DMS153 treated with DMSO at 0.1 percent for 48 hours (cell line): ENCODE results near the gene GALNT16.

Source experiments
- DNase-seq: peaks from one replicate; lab custom pipeline; 2025; ENCODE audit not compliant: unreplicated experiment; lab: John Stamatoyannopoulos, UW

GALNT16 gene

DNA sequence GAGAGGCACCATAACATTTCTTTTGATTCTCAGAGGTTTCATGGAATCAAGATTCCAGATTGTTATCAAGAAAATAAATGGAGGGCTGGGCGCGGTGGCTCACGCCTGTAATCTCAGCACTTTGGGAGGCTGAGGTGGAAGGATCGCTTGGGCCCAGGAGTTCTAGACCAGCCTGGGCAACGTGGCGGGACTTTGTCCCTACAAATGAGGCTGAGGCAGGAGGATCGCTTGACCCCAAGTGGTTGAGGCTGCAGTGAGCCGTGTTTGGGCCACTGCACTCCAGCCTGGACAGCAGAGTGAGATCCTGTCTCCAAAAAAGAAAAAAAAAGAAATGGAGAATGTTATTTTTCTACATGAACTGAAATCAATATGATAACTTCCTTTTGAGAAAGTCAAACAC, 139.8 kb downstream of the GALNT16 start:
- DNase-seq: no peak

DNA sequence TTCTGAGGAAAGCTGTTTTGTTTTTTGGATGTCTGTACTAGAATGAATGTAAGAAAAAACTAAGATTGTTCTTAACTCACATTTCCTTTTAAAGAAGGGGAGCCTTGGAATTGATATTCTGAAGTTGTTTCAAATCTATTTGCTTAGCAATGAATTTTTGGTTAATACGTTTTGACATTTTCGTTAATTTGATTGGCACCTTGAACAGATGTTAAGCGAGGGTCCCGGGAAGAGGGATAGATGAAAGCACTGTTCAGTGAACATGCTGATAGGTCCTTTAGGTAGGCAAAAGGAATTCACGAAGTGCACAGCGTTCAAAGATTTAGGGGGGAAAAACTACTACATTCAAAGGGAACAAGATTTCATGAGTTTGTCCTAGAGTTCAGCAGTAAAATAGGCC, 140.2 kb downstream of the GALNT16 start:
- DNase-seq: no peak

GRCh38 chr14:69401841-69402240, 141.9 kb downstream of the GALNT16 start:
- no peak for DNase-seq

DNA sequence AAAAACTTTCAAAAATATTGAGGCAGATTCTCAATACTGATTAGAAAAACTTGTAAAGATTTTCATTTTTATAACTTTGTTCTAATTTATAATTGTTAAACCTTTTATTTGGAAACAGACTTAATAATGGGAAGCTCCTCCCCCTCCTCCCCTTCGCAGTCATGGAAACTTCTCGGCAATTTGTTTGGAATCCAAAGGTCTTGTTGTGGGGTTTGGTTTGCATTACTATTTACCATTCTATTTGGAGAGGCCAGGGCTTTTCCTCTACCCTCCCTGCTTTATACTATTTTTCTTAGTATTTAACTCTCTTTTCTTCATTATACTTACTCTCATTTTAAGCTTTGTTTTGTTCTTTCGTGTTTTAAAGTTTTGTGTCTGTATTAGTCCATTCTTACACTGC, 144.5 kb downstream of the GALNT16 start:
- DNase-seq: no peak

- DNase-seq: no peak
These were observed 144.9 kb downstream of the GALNT16 start for GRCh38 chr14:69404883-69405282.

GRCh38 chr14:69405762-69406161, 145.8 kb downstream of the GALNT16 start:
- DNase-seq: no peak
